T-helper 1 cell (primary cell): Measurements from ENCODE around the gene TMEM186.
"Not testable (repeated sequence)": the region's sequence is repeated elsewhere in the genome, so short reads cannot be mapped to it uniquely, and the experiment has no call there.

ENCODE experiments used
- DNase-seq, 5 donors: peaks; one replicate each; pipeline ENCODE4 v3.0.0-alpha.2; 2012 to 2020

The TMEM186 gene

GRCh38 chr16:8773537-8773936, 23.9 kb downstream of the TMEM186 start:
- DNase-seq = no peak

GRCh38 chr16:8768692-8769091, 28.7 kb downstream of the TMEM186 start:
- DNase-seq = no peak

GRCh38 chr16:8768283-8768682, 29.2 kb downstream of the TMEM186 start:
- DNase-seq = no peak

GRCh38 chr16:8767176-8767575, 30.3 kb downstream of the TMEM186 start:
- DNase-seq = no peak

GRCh38 chr16:8764525-8765250, 32.8 kb downstream of the TMEM186 start:
- DNase-seq = no peak

GRCh38 chr16:8763899-8764298, 33.5 kb downstream of the TMEM186 start:
- DNase-seq = no peak

GRCh38 chr16:8763083-8763482, 34.4 kb downstream of the TMEM186 start:
- no peak for DNase-seq

GRCh38 chr16:8762254-8762653, 35.2 kb downstream of the TMEM186 start:
- DNase-seq = no peak

GRCh38 chr16:8761078-8761477, 36.4 kb downstream of the TMEM186 start:
- DNase-seq = no peak

GRCh38 chr16:8760021-8760420, 37.4 kb downstream of the TMEM186 start:
- DNase-seq = no peak

GRCh38 chr16:8758022-8758421, 39.4 kb downstream of the TMEM186 start:
- DNase-seq = no peak

GRCh38 chr16:8756755-8757154, 40.7 kb downstream of the TMEM186 start:
- DNase-seq = no peak

- DNase-seq = no peak
Observed at GRCh38 chr16:8753416-8754054, 43.9 kb downstream of the TMEM186 start.

GRCh38 chr16:8752706-8753105, 44.7 kb downstream of the TMEM186 start:
- DNase-seq = no peak

GRCh38 chr16:8751481-8752311, 45.7 kb downstream of the TMEM186 start:
- no peak for DNase-seq

- not testable (repeated sequence) for DNase-seq
Observed at GRCh38 chr16:8748944-8749343, 48.5 kb downstream of the TMEM186 start.
